Keratinocyte (primary cell): Measurements from ENCODE around the gene CYP20A1. TPM values are rescaled to one million over a fixed set of nuclear protein-coding genes. Genes with fewer than 3 reads are reported as not detected.

Experiments used
- DNase-seq: peaks from one replicate; pipeline ENCODE4 v3.0.0-alpha.2; 2011; ENCODE audit warnings: low read depth, missing footprints, low spot score
- FAIRE-seq: peaks from 2 replicates; lab custom pipeline; 2011; peaks lifted over from hg19 to GRCh38; lab: Jason Lieb, UNC
- H2AFZ ChIP-seq: 2 replicates; pipeline ENCODE4 v1.6.0; 2012; ENCODE audit warnings: low read length, control low read depth, inconsistent platforms; ENCODE audit not compliant: control insufficient read depth
- H3K27ac ChIP-seq: 2 replicates; pipeline ENCODE4 v1.5.1; 2011; ENCODE audit warnings: low read length; ENCODE audit not compliant: control insufficient read depth, insufficient read depth
- H3K27me3 ChIP-seq: 3 replicates; pipeline ENCODE4 v1.6.0; 2011; ENCODE audit warnings: low read length; ENCODE audit not compliant: control insufficient read depth, insufficient read depth; ENCODE audit errors: extremely low read depth
- H3K36me3 ChIP-seq, 2 experiments: 2 replicates in 1 of 2; 3 replicates in 1 of 2; pipeline ENCODE4 v1.5.1; 2011; ENCODE audit warnings: low read length in 2 of 2, mild to moderate bottlenecking in 1 of 2; ENCODE audit not compliant: control insufficient read depth in 2 of 2, insufficient read depth in 2 of 2; ENCODE audit errors: extremely low read depth in 1 of 2
- H3K4me1 ChIP-seq: 3 replicates; pipeline ENCODE4 v1.5.1; 2011; ENCODE audit warnings: low read length; ENCODE audit not compliant: control insufficient read depth, insufficient read depth; ENCODE audit errors: extremely low read depth
- H3K4me2 ChIP-seq: 3 replicates; pipeline ENCODE4 v1.6.0; 2011; ENCODE audit warnings: low read depth, low read length; ENCODE audit not compliant: control insufficient read depth, insufficient read depth; ENCODE audit errors: extremely low read depth
- H3K4me3 ChIP-seq, 3 experiments: fragments of 200-600 bp in 1 of 3; sonication (generic) in 1 of 3; 2 replicates in 2 of 3; 3 replicates in 1 of 3; pipeline ENCODE4 v1.5.1; 2011 to 2016; ENCODE audit warnings: low read length in 3 of 3, mild to moderate bottlenecking in 3 of 3, control low read depth in 2 of 3, inconsistent platforms in 1 of 3, low read depth in 1 of 3, mixed read lengths in 1 of 3, mixed run types in 1 of 3, moderate library complexity in 1 of 3; ENCODE audit not compliant: control insufficient read depth in 2 of 3, insufficient read depth in 2 of 3; ENCODE audit errors: extremely low read depth in 1 of 3
- H3K79me2 ChIP-seq: 2 replicates; pipeline ENCODE4 v1.6.0; 2012; ENCODE audit warnings: low read length; ENCODE audit not compliant: control insufficient read depth, insufficient read depth
- H3K9ac ChIP-seq: 3 replicates; pipeline ENCODE4 v1.6.0; 2011; ENCODE audit warnings: low read length; ENCODE audit not compliant: control insufficient read depth, insufficient read depth; ENCODE audit errors: extremely low read depth
- H3K9me1 ChIP-seq: 3 replicates; pipeline ENCODE4 v1.6.0; 2011; ENCODE audit warnings: low read length; ENCODE audit not compliant: control insufficient read depth, insufficient read depth; ENCODE audit errors: extremely low read depth
- H3K9me3 ChIP-seq: 2 replicates; pipeline ENCODE4 v1.5.1; 2012; ENCODE audit warnings: low read depth, low read length; ENCODE audit not compliant: control insufficient read depth
- H4K20me1 ChIP-seq: 3 replicates; pipeline ENCODE4 v1.6.0; 2011; ENCODE audit warnings: low read length; ENCODE audit not compliant: control insufficient read depth, insufficient read depth; ENCODE audit errors: extremely low read depth
- CTCF ChIP-seq, 3 experiments: IDR thresholded peaks in 1 of 3; conservative IDR thresholded peaks in 1 of 3; optimal IDR thresholded peaks in 1 of 3; 2 replicates in 2 of 3; 3 replicates in 1 of 3; pipeline versions ENCODE3 to v1.5.1; 2011; ENCODE audit warnings: low read length in 3 of 3, mild to moderate bottlenecking in 3 of 3, moderate library complexity in 2 of 3, control low read depth in 1 of 3, inconsistent platforms in 1 of 3; ENCODE audit not compliant: insufficient read depth in 2 of 3; ENCODE audit errors: extremely low read depth in 1 of 3
- EZH2 ChIP-seq: IDR thresholded peaks from one replicate; pipeline ENCODE4 v1.6.1; 2012; ENCODE audit warnings: inconsistent platforms, mild to moderate bottlenecking, low read length, moderate library complexity
- dilution Hi-C: fragments of 300-500 bp; cut with MboI; formaldehyde crosslinking; loops from one replicate; pipeline ENCODE4 v1.7.0; 2020; ENCODE audit warnings: low sequenced_read_pairs; ENCODE audit not compliant: extremely low pct_ligation_motif_present
- polyA plus RNA-seq, 5 experiments: library from polyadenylated mRNA; depleted of rRNA in 3 of 5; stranded (reverse) in 3 of 5; stranded (forward) in 1 of 5; unstranded in 1 of 5; fragments of >200 nt; gene quantifications; 1 replicate in 1 of 5; 2 replicates in 3 of 5; 3 replicates in 1 of 5; pipeline versions ENCODE4 v1.2.1 to v1.2.3, GENCODE V29; 2011 to 2012; ENCODE audit warnings: missing spikeins in 2 of 5, low read depth in 1 of 5, low replicate concordance in 1 of 5

Gene CYP20A1
- polyA plus RNA-seq, 1 donor (not counting 4 experiments of a cell fraction or from before 2014, with no cell fraction given), result 8.9 TPM

GRCh38 chr2:203310688-203311436 is 72.0 kb downstream of the CYP20A1 start:
- Histone ChIP-seq H3K9ac (no peak overlapping the region), H3K9me3 (no peaks in the 10 kb centered on the region), H3K4me3 (no peak overlapping the region), H3K4me2 (no peak overlapping the region), H3K27me3 (no peaks in the 10 kb centered on the region), H3K79me2 (no peaks in the 10 kb centered on the region), H3K4me1 (peaks cover 4% of the 10 kb centered on the region), H2AFZ (no peak overlapping the region), H3K36me3 (peaks cover 0 to 1% of the 10 kb centered on the region in 2 experiments), H3K27ac (no peak overlapping the region), H3K9me1 (no peaks in the 10 kb centered on the region), H4K20me1 (no peaks in the 10 kb centered on the region)
- FAIRE-seq, result no peak
- TF ChIP-seq EZH2 (no peak), CTCF (optimal IDR thresholded peaks at IDR 0.05 in 1 of 3, IDR thresholded peaks at IDR 0.05 in 1 of 3, conservative IDR thresholded peaks at IDR 0.05 in 1 of 3; ENCODE audit: extremely low read depth in 1 of 3, insufficient read depth in 2 of 3, low read length in 3 of 3) (no peak)
- DNase-seq, result no peak
- dilution Hi-C loops, result no loop called here

- H3K27me3 ChIP-seq, result no peaks in the 10 kb centered on the region
- FAIRE-seq (no peak), DNase-seq (no peak)
- H4K20me1 ChIP-seq, result no peaks in the 10 kb centered on the region
- no peaks in the 10 kb centered on the region for H3K9me1 ChIP-seq
- TF ChIP-seq CTCF (optimal IDR thresholded peaks at IDR 0.05 in 1 of 3, IDR thresholded peaks at IDR 0.05 in 1 of 3, conservative IDR thresholded peaks at IDR 0.05 in 1 of 3; ENCODE audit: extremely low read depth in 1 of 3, insufficient read depth in 2 of 3, low read length in 3 of 3), result no peak
- TF ChIP-seq EZH2, result no peak
- H3K27ac ChIP-seq, result no peak overlapping the region
- no peak overlapping the region for H3K4me2 ChIP-seq
- no peak overlapping the region for H3K4me3 ChIP-seq
- no peaks in the 10 kb centered on the region for H3K36me3 ChIP-seq
- dilution Hi-C loops, result no loop called here
- H3K9me3 ChIP-seq, result no peaks in the 10 kb centered on the region
- H3K9ac ChIP-seq, result no peak overlapping the region
- H3K79me2 ChIP-seq, result peaks cover 29% of the 10 kb centered on the region
- H2AFZ ChIP-seq, result no peak overlapping the region
- peaks cover 13% of the 10 kb centered on the region for H3K4me1 ChIP-seq
These were observed 87.5 kb downstream of the CYP20A1 start for GRCh38 chr2:203326356-203326755.
